Suppressor macrophage treated with lipopolysaccharide for 4 hours (primary cell): ENCODE measurements around the gene CELF1.

Source experiments
- DNase-seq: peaks from one replicate; pipeline ENCODE4 v3.0.0-alpha.2; 2020

CELF1 gene

GRCh38 chr11:47552566-47553405, at the start of gene CELF1:
TSS of gene CELF1 (minus strand) at chr11:47553132. CDS start at chr11:47499523, 53,609 bp downstream.
- peak; percentile 96 for DNase-seq

GRCh38 chr11:47599902-47600301, 47.0 kb upstream of the CELF1 start:
- DNase-seq: no peak

GRCh38 chr11:47595967-47596366, 43.0 kb upstream of the CELF1 start:
- no peak for DNase-seq

- no peak for DNase-seq
Measured at GRCh38 chr11:47595029-47595428, 42.1 kb upstream of the CELF1 start.

GRCh38 chr11:47593934-47594855, 41.3 kb upstream of the CELF1 start, which contains the start of gene C1QTNF4:
TSS of gene C1QTNF4 (minus strand) at chr11:47594411. CDS start at chr11:47590810, 3,601 bp downstream.
- no peak for DNase-seq

- no peak for DNase-seq
Measured at GRCh38 chr11:47593492-47593933, 40.6 kb upstream of the CELF1 start.

- no peak for DNase-seq
Measured at GRCh38 chr11:47592970-47593369, 40.0 kb upstream of the CELF1 start.

GRCh38 chr11:47592251-47592650, 39.3 kb upstream of the CELF1 start:
- DNase-seq: no peak

- no peak for DNase-seq
Measured at GRCh38 chr11:47591764-47592163, 38.8 kb upstream of the CELF1 start.

- no peak for DNase-seq
Measured at GRCh38 chr11:47589977-47590861, 37.3 kb upstream of the CELF1 start.

GRCh38 chr11:47589584-47589976, 36.6 kb upstream of the CELF1 start:
- no peak for DNase-seq

- no peak for DNase-seq
Measured at GRCh38 chr11:47589118-47589517, 36.2 kb upstream of the CELF1 start.

- DNase-seq: peak; percentile 86
Measured at GRCh38 chr11:47587723-47588326, 34.9 kb upstream of the CELF1 start.

- DNase-seq: peak; percentile 28
Measured at GRCh38 chr11:47587039-47587716, 34.2 kb upstream of the CELF1 start.

GRCh38 chr11:47586098-47586855, 33.3 kb upstream of the CELF1 start, which contains the start of gene FAM180B:
TSS of gene FAM180B (plus strand) at chr11:47586678. CDS start at chr11:47586769, 91 bp downstream.
- DNase-seq: no peak

GRCh38 chr11:47583844-47584243, 30.9 kb upstream of the CELF1 start:
- DNase-seq: no peak

GRCh38 chr11:47578524-47579494, 25.9 kb upstream of the CELF1 start, which contains the start of the genes KBTBD4 and NDUFS3:
TSS of gene KBTBD4 (minus strand) at chr11:47578970. CDS start at chr11:47578951, 19 bp downstream.
TSS of gene NDUFS3 (plus strand) at chr11:47579074. CDS start at chr11:47579092, 18 bp downstream.
- peak; percentile 90 for DNase-seq

- DNase-seq: no peak
Measured at GRCh38 chr11:47577460-47578041, 24.6 kb upstream of the CELF1 start.

- DNase-seq: no peak
Measured at GRCh38 chr11:47573321-47573720, 20.4 kb upstream of the CELF1 start.
